Peyer's patch (tissue), 4 donors: ENCODE data around the gene SP9.

Source experiments
- CTCF ChIP-seq, 6 experiments: fragments of 450-650 bp in 4 of 6; fragments of 200-600 bp in 2 of 6; sonication (generic) in 1 of 6; IDR thresholded peaks; one replicate each; pipeline ENCODE4 v1.5.1; 2017 to 2019; ENCODE audit warnings: antibody characterized with exemption in 6 of 6, mild to moderate bottlenecking in 3 of 6, moderate library complexity in 1 of 6
- POLR2A ChIP-seq, 2 donors: fragments of 450-650 bp; IDR thresholded peaks; one replicate each; pipeline ENCODE4 v1.5.1; 2017; ENCODE audit warnings: antibody characterized with exemption in 2 of 2, mild to moderate bottlenecking in 2 of 2, moderate library complexity in 2 of 2

- no peak for TF ChIP-seq CTCF (IDR thresholded peaks at IDR 0.05)
- TF ChIP-seq POLR2A (IDR thresholded peaks at IDR 0.05) = no peak
Measured at GRCh38 chr2:174376967-174377366, 42.2 kb downstream of the SP9 start.
